GM12878 (cell line): Measurements from ENCODE around the gene TM9SF2.

Experiments
- ASH2L ChIP-seq: fragments of 300-600, 200-600 bp; sonication (generic); IDR thresholded peaks from 2 replicates; pipeline ENCODE4 v1.6.1; 2017; ENCODE audit warnings: low read depth, mild to moderate bottlenecking, borderline replicate concordance
- CEBPB ChIP-seq, 2 experiments: fragments of 150-350 bp in 1 of 2; IDR thresholded peaks; 2 replicates each; pipeline ENCODE4 v1.6.1; 2012 to 2014; ENCODE audit warnings: low read depth in 2 of 2, low read length in 2 of 2, borderline replicate concordance in 1 of 2, inconsistent platforms in 1 of 2
- NBN ChIP-seq: fragments of 450-650 bp; IDR thresholded peaks from 2 replicates; pipeline ENCODE4 v1.6.1; 2016
- NFXL1 ChIP-seq: fragments of 450-650 bp; IDR thresholded peaks from 2 replicates; pipeline ENCODE4 v1.6.1; 2017; ENCODE audit warnings: antibody characterized with exemption, mild to moderate bottlenecking, borderline replicate concordance
- NFYB ChIP-seq: IDR thresholded peaks from 2 replicates; pipeline ENCODE4 v1.6.1; 2011; ENCODE audit warnings: low read depth, mild to moderate bottlenecking, low read length, improper control_type of control experiment, moderate library complexity; ENCODE audit not compliant: insufficient read depth
- NR2F1 ChIP-seq: fragments of 450-650 bp; conservative IDR thresholded peaks from 2 replicates; pipeline ENCODE4 v1.6.1; 2017; ENCODE audit warnings: mild to moderate bottlenecking
- PML ChIP-seq: IDR thresholded peaks from 2 replicates; pipeline ENCODE4 v1.6.1; 2012; ENCODE audit warnings: low read length, inconsistent platforms
- POLR2AphosphoS5 ChIP-seq: IDR thresholded peaks from 2 replicates; pipeline ENCODE4 v1.6.1; 2011; ENCODE audit warnings: mild to moderate bottlenecking, low read length, inconsistent platforms
- SMARCA5 ChIP-seq: fragments of 450-650 bp; IDR thresholded peaks from 2 replicates; pipeline ENCODE4 v1.6.1; 2017; ENCODE audit warnings: mild to moderate bottlenecking
- SMC3 ChIP-seq: IDR thresholded peaks from 2 replicates; pipeline ENCODE4 v1.6.1; 2011; ENCODE audit warnings: low read length, improper control_type of control experiment, borderline replicate concordance
- SRF ChIP-seq, 2 experiments: IDR thresholded peaks; 2 replicates each; pipeline ENCODE4 v1.6.1; 2011; ENCODE audit warnings: low read depth in 2 of 2, low read length in 2 of 2, mild to moderate bottlenecking in 1 of 2, moderate library complexity in 1 of 2
- TF ChIP-seq, protein P1 (sequence below), 3 experiments: IDR thresholded peaks in 2 of 3; conservative IDR thresholded peaks in 1 of 3; 2 replicates each; pipeline ENCODE4 v1.5.1; 2011; ENCODE audit warnings: low read depth in 3 of 3, low read length in 3 of 3, mild to moderate bottlenecking in 3 of 3, control low read depth in 2 of 3, moderate library complexity in 2 of 3, inconsistent platforms in 1 of 3, mixed read lengths in 1 of 3; ENCODE audit not compliant: control insufficient read depth in 2 of 3, insufficient read depth in 1 of 3; ENCODE audit errors: extremely low read depth in 1 of 3
- TF ChIP-seq, protein P2 (sequence below): IDR thresholded peaks from 2 replicates; pipeline ENCODE4 v1.6.1; 2012; ENCODE audit warnings: low read depth, low read length, improper control_type of control experiment

- TF ChIP-seq, protein P1, sequence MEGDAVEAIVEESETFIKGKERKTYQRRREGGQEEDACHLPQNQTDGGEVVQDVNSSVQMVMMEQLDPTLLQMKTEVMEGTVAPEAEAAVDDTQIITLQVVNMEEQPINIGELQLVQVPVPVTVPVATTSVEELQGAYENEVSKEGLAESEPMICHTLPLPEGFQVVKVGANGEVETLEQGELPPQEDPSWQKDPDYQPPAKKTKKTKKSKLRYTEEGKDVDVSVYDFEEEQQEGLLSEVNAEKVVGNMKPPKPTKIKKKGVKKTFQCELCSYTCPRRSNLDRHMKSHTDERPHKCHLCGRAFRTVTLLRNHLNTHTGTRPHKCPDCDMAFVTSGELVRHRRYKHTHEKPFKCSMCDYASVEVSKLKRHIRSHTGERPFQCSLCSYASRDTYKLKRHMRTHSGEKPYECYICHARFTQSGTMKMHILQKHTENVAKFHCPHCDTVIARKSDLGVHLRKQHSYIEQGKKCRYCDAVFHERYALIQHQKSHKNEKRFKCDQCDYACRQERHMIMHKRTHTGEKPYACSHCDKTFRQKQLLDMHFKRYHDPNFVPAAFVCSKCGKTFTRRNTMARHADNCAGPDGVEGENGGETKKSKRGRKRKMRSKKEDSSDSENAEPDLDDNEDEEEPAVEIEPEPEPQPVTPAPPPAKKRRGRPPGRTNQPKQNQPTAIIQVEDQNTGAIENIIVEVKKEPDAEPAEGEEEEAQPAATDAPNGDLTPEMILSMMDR (IDR thresholded peaks at IDR 0.05 in 2 of 3, conservative IDR thresholded peaks at IDR 0.05 in 1 of 3; ENCODE audit: control insufficient read depth in 2 of 3, extremely low read depth in 1 of 3, insufficient read depth in 1 of 3, low read depth in 3 of 3, low read length in 3 of 3), result no peak
- TF ChIP-seq PML, result no peak
- no peak for TF ChIP-seq POLR2AphosphoS5
- TF ChIP-seq CEBPB (IDR thresholded peaks at IDR 0.05; ENCODE audit: borderline replicate concordance in 1 of 2, low read depth in 2 of 2, low read length in 2 of 2), result no peak
- TF ChIP-seq NBN, result no peak
- TF ChIP-seq, protein P2, sequence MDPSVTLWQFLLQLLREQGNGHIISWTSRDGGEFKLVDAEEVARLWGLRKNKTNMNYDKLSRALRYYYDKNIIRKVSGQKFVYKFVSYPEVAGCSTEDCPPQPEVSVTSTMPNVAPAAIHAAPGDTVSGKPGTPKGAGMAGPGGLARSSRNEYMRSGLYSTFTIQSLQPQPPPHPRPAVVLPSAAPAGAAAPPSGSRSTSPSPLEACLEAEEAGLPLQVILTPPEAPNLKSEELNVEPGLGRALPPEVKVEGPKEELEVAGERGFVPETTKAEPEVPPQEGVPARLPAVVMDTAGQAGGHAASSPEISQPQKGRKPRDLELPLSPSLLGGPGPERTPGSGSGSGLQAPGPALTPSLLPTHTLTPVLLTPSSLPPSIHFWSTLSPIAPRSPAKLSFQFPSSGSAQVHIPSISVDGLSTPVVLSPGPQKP, result no peak
- TF ChIP-seq NR2F1, result no peak
- no peak for TF ChIP-seq SMC3
- no peak for TF ChIP-seq SMARCA5
- TF ChIP-seq NFYB, result no peak
- no peak for TF ChIP-seq NFXL1
- no peak for TF ChIP-seq ASH2L
- no peak for TF ChIP-seq SRF (IDR thresholded peaks at IDR 0.05; ENCODE audit: low read depth in 2 of 2, low read length in 2 of 2)
Measured at GRCh38 chr13:99575376-99576120, 74.3 kb downstream of the TM9SF2 start.
